Activated CD4-positive, alpha-beta T cell treated with anti-CD3 and anti-CD28 coated beads, Interleukin-2, amount 50 U/mL, for 16 hours (primary cell): ENCODE data around the gene WDR54.
"Not testable (repeated sequence)": the region's sequence is repeated elsewhere in the genome, so short reads cannot be mapped to it uniquely, and the experiment has no call there.

Experiments used
- DNase-seq: peaks from one replicate; pipeline ENCODE4 v3.0.0-alpha.2; 2020

WDR54 gene

GRCh38 chr2:74407682-74408081 lies 13.8 kb upstream of the WDR54 start:
- no peak for DNase-seq

- DNase-seq = no peak
Observed at GRCh38 chr2:74413001-74413698, 8.4 kb upstream of the WDR54 start.

- no peak for DNase-seq
Observed at GRCh38 chr2:74414441-74414840, 7.1 kb upstream of the WDR54 start.

- no peak for DNase-seq
Observed at GRCh38 chr2:74414881-74415761, 6.4 kb upstream of the WDR54 start.

- no peak for DNase-seq
Observed at GRCh38 chr2:74415762-74416395, 5.7 kb upstream of the WDR54 start.

GRCh38 chr2:74416778-74417177 lies 4.8 kb upstream of the WDR54 start:
- DNase-seq = no peak

GRCh38 chr2:74417197-74417596 lies 4.3 kb upstream of the WDR54 start:
- no peak for DNase-seq

- DNase-seq = no peak
Observed at GRCh38 chr2:74417763-74418162, 3.8 kb upstream of the WDR54 start.

- DNase-seq = no peak
Observed at GRCh38 chr2:74418312-74418711, 3.2 kb upstream of the WDR54 start.

GRCh38 chr2:74419345-74419744 lies 2.2 kb upstream of the WDR54 start:
- no peak for DNase-seq

GRCh38 chr2:74420006-74420405 lies 1.5 kb upstream of the WDR54 start:
- DNase-seq = no peak

GRCh38 chr2:74420443-74421103 lies 957 bp upstream of the WDR54 start:
- DNase-seq = not testable (repeated sequence)

GRCh38 chr2:74423231-74424095 lies 1.9 kb downstream of the WDR54 start:
- no peak for DNase-seq

GRCh38 chr2:74424139-74424992 lies 2.8 kb downstream of the WDR54 start:
- no peak for DNase-seq

- no peak for DNase-seq
Observed at GRCh38 chr2:74424995-74425406, 3.5 kb downstream of the WDR54 start.

GRCh38 chr2:74425523-74425922 lies 4.0 kb downstream of the WDR54 start:
- no peak for DNase-seq

- DNase-seq = no peak
Observed at GRCh38 chr2:74426181-74426758, 4.7 kb downstream of the WDR54 start.

GRCh38 chr2:74427551-74427950 lies 6.0 kb downstream of the WDR54 start:
- no peak for DNase-seq

- DNase-seq = no peak
Observed at GRCh38 chr2:74428675-74429074, 7.1 kb downstream of the WDR54 start.

- DNase-seq = no peak
Observed at GRCh38 chr2:74429487-74430451, 8.2 kb downstream of the WDR54 start.
